Esophagus squamous epithelium (tissue), 5 donors: ENCODE results near the gene GCA. TPM values are rescaled to one million over a fixed set of nuclear protein-coding genes. Genes with fewer than 3 reads are reported as not detected.

Source experiments
- DNase-seq: peaks from one replicate; lab custom pipeline; 2025; lab: John Stamatoyannopoulos, UW
- H3K27ac ChIP-seq, 4 donors: fragments of 200-600 bp; sonication (generic); one replicate each; pipeline ENCODE4 v1.5.1; 2016 to 2019; ENCODE audit warnings: mild to moderate bottlenecking in 1 of 4
- H3K27me3 ChIP-seq, 4 donors: fragments of 200-600 bp; sonication (generic); 1 replicate in 3 of 4; 2 replicates in 1 of 4; pipeline versions ENCODE4 v1.5.1 to v1.6.0; 2017 to 2021; ENCODE audit warnings: antibody characterized with exemption in 1 of 4
- H3K36me3 ChIP-seq, 3 donors: fragments of 200-600 bp; sonication (generic); one replicate each; pipeline ENCODE4 v1.5.1; 2016 to 2019
- H3K4me1 ChIP-seq, 3 donors: fragments of 200-600 bp; sonication (generic); one replicate each; pipeline ENCODE4 v1.5.1; 2017 to 2019
- H3K4me3 ChIP-seq, 4 donors: fragments of 200-600 bp; sonication (generic); 1 replicate in 3 of 4; 2 replicates in 1 of 4; pipeline ENCODE4 v1.5.1; 2016 to 2019; ENCODE audit warnings: mild to moderate bottlenecking in 2 of 4, moderate library complexity in 1 of 4
- H3K9me3 ChIP-seq, 3 donors: fragments of 200-600 bp; sonication (generic); one replicate each; pipeline ENCODE4 v1.5.1; 2016 to 2019
- CTCF ChIP-seq, 6 experiments: fragments of 450-650 bp in 4 of 6; fragments of 200-600 bp in 2 of 6; sonication (generic) in 2 of 6; IDR thresholded peaks; one replicate each; pipeline ENCODE4 v1.5.1; 2016 to 2019; ENCODE audit warnings: antibody characterized with exemption in 6 of 6, mild to moderate bottlenecking in 4 of 6, moderate library complexity in 4 of 6
- POLR2A ChIP-seq, 4 donors: fragments of 450-650 bp; IDR thresholded peaks; one replicate each; pipeline ENCODE4 v1.6.1; 2017; ENCODE audit warnings: antibody characterized with exemption in 4 of 4, mild to moderate bottlenecking in 4 of 4, moderate library complexity in 3 of 4
- WGBS, 2 donors: methylation state at CpG; one replicate each; pipeline ENCODE4 v1.1.5; 2018; 5-methylcytosine and 5-hydroxymethylcytosine counted together
- intact Hi-C: fragments of 100-400 bp; cut with DNase I; formaldehyde crosslinking; loops from one replicate; pipeline ENCODE4 v1.15.0; 2022
- total RNA-seq, 4 donors: library from RNA; depleted of rRNA; stranded (reverse); fragments of >200 nt; gene quantifications; one replicate each; pipeline ENCODE4 v1.1.0, GENCODE V29; 2016
- donor health status: DM: yes; HTN: yes; CAD: no.

Gene GCA
- total RNA-seq, 4 donors from 2014 or later = 5.5 to 19.3 (median 13.0) TPM

GRCh38 chr2:162400336-162400735 is 56.4 kb downstream of the GCA start:
- Histone ChIP-seq H3K27ac (no peak overlapping the region), H3K27me3 (no peaks in the 10 kb centered on the region), H3K4me3 (no peak overlapping the region), H3K36me3 (no peaks in the 10 kb centered on the region), H3K9me3 (no peaks in the 10 kb centered on the region), H3K4me1 (no peaks in the 10 kb centered on the region)
- TF ChIP-seq POLR2A (IDR thresholded peaks at IDR 0.05) (no peak), CTCF (IDR thresholded peaks at IDR 0.05) (no peak)
- DNase-seq = no peak
- 82 to 86% methylated on average over 3 of the region's 3 CpGs for WGBS, 2 donors
- intact Hi-C loops = no loop called here

- intact Hi-C loops = no loop called here
- H3K4me1 ChIP-seq = no peaks in the 10 kb centered on the region
- TF ChIP-seq POLR2A (IDR thresholded peaks at IDR 0.05) (no peak), CTCF (IDR thresholded peaks at IDR 0.05) (no peak)
- no peaks in the 10 kb centered on the region for H3K9me3 ChIP-seq
- no peaks in the 10 kb centered on the region for H3K27me3 ChIP-seq
- no peak overlapping the region for H3K4me3 ChIP-seq
- 62 to 75% methylated on average over 2 of the region's 2 CpGs for WGBS, 2 donors
- DNase-seq = no peak
- H3K36me3 ChIP-seq = no peaks in the 10 kb centered on the region
- no peak overlapping the region for H3K27ac ChIP-seq
Measured at GRCh38 chr2:162401871-162402270, 57.9 kb downstream of the GCA start.

- no peaks in the 10 kb centered on the region for H3K9me3 ChIP-seq
- TF ChIP-seq CTCF (IDR thresholded peaks at IDR 0.05) = no peak
- TF ChIP-seq POLR2A (IDR thresholded peaks at IDR 0.05) = no peak
- H3K4me1 ChIP-seq = no peaks in the 10 kb centered on the region
- no peak for DNase-seq
- intact Hi-C loops = no loop called here
- 29 to 35% methylated on average over 1 of the region's 1 CpG for WGBS, 2 donors
- H3K27me3 ChIP-seq = no peaks in the 10 kb centered on the region
- no peaks in the 10 kb centered on the region for H3K36me3 ChIP-seq
- H3K4me3 ChIP-seq = no peak overlapping the region
- no peak overlapping the region for H3K27ac ChIP-seq
Measured at GRCh38 chr2:162403884-162404283, 60.0 kb downstream of the GCA start.

Other genes starting within 250 kb of the GCA start
- gene GCG, start 191.9 kb upstream of the GCA start, total RNA-seq = not detected
- gene FAP, start 100.7 kb upstream of the GCA start, total RNA-seq = 1 to 10 TPM in 3 of 4 donors, under 1 TPM in 1; 0.91 to 6.5 (median 2.1) TPM
- 10 to 100 TPM in 2 of 4 donors, 1 to 10 TPM in 2; 8.2 to 17.4 (median 10.8) TPM for gene IFIH1, start 25.4 kb upstream of the GCA start, total RNA-seq